NOMO-1 treated with dmso at 0.1 percent for 144 hours (cell line): ENCODE data around the gene ARMC6.
"Not testable (repeated sequence)": the region's sequence is repeated elsewhere in the genome, so short reads cannot be mapped to it uniquely, and the experiment has no call there.

Source experiments
- DNase-seq: peaks from one replicate; lab custom pipeline; 2025; ENCODE audit not compliant: unreplicated experiment; lab: John Stamatoyannopoulos, UW

ARMC6 gene

GRCh38 chr19:19106938-19107337, 73.5 kb downstream of the ARMC6 start:
- DNase-seq: not testable (repeated sequence)

- DNase-seq: no peak
Measured at GRCh38 chr19:19107654-19108053, 74.3 kb downstream of the ARMC6 start.
